GM19452 (cell line): Measurements from ENCODE around the gene CHD9.
"Not testable (repeated sequence)": the region's sequence is repeated elsewhere in the genome, so short reads cannot be mapped to it uniquely, and the experiment has no call there.

Experiments used
- ATAC-seq: cut with Tn5 transposase; IDR thresholded peaks from one replicate; pipeline ENCODE4 v1.9.1; 2021; ENCODE audit not compliant: unreplicated experiment

Gene CHD9

GRCh38 chr16:53069772-53070171, 15.0 kb downstream of the CHD9 start:
- ATAC-seq: no peak

GRCh38 chr16:53071748-53072301, 17.0 kb downstream of the CHD9 start:
- ATAC-seq: no peak

DNA sequence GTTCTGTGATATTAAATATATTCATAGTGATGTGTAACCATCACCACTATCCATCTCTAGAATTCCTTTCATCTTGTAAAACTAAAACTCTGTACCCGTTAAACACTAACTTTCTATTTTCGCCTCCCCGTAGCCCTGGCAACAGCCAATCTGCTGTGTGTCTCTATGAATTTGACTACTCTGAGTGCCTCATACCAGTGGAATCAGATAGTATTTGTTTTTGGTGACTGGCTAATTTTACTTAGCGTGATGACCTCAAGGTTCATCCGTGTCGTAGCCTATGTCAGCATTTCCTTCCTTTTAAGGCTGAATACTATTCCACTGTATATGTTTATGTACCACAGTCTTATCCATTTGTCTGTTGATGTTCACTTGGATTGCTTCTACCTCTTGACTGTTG, 18.2 kb downstream of the CHD9 start:
- ATAC-seq: no peak

GRCh38 chr16:53074296-53074695, 19.5 kb downstream of the CHD9 start:
- ATAC-seq: not testable (repeated sequence)

- not testable (repeated sequence) for ATAC-seq
Measured at GRCh38 chr16:53075461-53075860, 20.7 kb downstream of the CHD9 start.

DNA sequence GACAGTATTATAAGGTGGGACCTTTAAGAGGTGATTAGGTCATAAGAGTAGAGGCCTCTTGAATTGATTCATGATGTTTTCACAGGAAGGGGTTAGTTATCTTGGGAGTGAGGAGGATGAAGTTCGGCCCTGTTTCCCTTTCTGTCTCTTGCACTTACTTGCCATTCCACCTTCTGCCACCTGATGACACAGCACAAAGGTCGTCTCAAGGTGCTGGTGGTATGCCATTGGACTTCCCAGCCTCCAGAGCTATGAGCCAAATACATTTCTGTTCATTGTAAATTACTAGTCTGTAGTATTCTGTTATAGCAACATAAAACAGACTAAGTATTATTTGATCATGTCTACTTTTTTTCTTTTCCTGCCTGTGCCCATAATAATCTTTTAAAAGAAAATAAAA, 23.5 kb downstream of the CHD9 start:
- no peak for ATAC-seq

DNA sequence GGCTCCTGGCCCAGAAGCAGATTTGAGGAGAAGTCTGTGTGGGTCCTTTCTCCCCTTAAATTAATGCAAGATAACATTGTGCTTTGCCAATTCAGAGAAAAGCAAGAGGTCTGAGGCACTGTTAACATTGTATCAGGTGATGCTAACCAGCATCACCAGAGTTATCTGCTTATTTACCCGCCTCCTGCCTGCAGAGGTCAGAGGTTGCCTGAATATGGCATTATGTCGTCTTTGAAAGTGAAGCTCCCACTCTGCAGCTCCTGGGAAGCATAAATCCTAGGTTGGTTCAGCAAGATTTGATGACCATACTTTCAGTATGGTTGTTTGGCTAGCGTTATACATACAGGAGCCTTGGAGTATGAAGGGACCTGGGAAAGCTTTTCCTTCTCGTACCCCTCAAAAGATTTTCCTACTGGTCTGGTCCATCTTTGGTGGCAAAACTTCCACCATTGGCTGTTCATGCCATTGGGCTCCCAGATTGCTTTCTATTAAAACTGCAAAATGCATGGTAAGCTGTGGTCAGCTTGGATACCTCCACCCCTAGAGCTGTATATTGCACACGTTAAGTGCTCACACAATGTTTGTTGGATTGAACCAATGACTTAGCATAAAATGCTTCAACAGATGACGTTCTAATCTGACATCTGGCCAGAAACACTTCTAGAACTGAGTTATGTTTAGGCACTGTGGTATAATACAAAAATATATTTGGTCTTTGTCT, 24.1 kb downstream of the CHD9 start:
- ATAC-seq: no peak

DNA sequence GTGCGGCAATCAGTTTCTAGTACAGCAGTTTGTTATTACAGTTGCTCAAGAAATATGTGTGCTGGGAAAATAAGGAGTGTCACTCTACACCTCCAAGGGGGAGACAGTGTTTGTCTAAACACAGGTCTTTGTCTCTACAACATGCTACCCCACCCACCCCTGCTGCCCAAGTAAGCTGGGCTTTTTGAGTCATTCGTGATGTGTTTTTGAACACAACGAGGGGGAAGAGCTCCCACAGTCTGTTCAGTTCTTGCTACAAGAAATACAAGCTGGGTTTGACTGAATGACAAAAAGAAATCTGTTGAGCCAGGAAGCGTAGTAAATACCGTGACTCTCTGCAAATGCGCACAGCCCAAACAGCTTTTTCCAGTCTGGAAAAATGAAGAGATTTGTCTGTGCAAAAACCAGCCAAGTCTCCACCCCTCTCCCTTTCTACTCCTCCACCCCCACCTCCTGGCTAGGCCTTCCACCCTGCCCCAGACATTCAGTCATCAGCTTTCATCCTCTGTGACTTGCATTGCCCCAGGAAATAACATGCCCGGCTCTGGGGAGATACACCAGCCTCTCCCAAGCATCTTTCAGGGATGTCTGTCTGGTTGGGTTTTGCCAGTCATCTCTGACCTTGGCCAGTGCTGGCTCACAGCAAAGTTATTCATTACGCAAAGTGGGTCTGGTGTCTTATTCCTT, 25.7 kb downstream of the CHD9 start:
- no peak for ATAC-seq

GRCh38 chr16:53081032-53081424, 26.2 kb downstream of the CHD9 start:
- ATAC-seq: no peak

GRCh38 chr16:53081686-53082407, 27.1 kb downstream of the CHD9 start:
- ATAC-seq: no peak

- no peak for ATAC-seq
Measured at GRCh38 chr16:53082509-53082908, 27.7 kb downstream of the CHD9 start.

DNA sequence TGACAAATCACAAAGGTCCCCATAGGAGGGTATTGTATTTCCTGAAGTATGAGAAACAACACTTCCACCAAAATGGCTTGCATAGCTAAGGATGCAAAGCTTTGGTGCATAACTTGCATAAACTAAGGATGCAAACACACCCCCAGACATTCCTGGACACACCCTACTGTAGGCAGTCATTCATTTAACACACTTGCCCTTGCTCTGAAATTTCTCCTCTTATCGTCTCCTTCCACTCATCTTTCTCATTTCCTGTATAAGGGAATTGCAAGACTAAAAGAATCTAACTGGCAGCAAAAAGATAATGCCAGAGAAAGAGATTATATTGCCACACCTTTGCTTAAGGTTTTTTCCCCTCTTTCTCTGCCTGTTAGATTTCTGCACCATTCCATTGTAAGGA, 28.3 kb downstream of the CHD9 start:
- ATAC-seq: no peak

DNA sequence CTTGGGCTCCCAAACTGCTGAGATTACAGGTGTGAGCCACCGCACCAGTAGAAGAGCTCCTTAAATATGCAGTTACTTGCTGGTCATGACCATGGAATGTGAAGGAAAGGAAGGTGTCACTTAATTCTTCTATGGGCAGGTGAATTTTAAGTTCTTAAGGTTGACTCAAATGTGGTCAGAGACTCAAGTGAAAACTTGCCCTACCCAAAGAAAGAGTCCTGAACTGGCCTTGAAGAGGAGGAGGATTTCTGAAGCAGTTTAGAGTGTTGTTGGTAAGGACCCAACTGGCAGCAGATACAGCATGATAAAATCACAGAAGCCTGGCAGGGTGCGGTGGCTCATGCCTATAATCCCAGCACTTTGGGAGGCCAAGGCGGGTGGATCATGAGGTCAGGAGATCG, 29.4 kb downstream of the CHD9 start:
- ATAC-seq: no peak

GRCh38 chr16:53084746-53085334, 30.0 kb downstream of the CHD9 start:
- ATAC-seq: no peak

GRCh38 chr16:53085369-53085843, 30.6 kb downstream of the CHD9 start:
- no peak for ATAC-seq

DNA sequence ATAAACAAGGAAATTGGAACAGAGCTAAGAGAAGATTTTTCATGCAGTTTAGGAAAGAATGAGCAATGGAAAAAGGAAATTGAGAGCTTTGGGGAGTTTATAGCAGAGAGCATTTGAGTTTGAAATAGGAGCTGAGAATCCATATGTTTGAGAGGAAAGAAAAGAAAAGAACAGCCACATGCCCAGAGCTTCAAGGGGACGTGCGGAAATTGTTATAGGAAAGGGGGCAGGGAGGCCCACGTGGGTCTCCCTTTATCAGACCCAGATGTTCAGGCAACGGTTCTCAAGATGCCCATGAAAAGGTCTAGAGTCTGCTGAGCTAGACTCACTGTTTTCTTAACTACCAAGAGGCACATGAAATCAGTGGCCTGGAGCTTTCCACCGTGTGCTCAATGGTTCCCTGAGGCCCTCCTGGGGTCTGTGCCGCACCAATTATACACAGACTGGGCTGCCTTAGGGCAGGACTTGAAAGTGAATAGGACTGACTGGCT, 31.2 kb downstream of the CHD9 start:
- no peak for ATAC-seq

GRCh38 chr16:53087101-53087500, 32.3 kb downstream of the CHD9 start:
- no peak for ATAC-seq

- no peak for ATAC-seq
Measured at GRCh38 chr16:53089434-53090285, 34.9 kb downstream of the CHD9 start.

GRCh38 chr16:53090286-53090590, 35.4 kb downstream of the CHD9 start:
- ATAC-seq: no peak
